ENCODE results near the gene HLA-DOB.
A peak's percentile ranks its signal among the peaks of the same experiment; 100 is the strongest.

GRCh38 chr6:32852844-32853540 is 36.2 kb upstream of the HLA-DOB start:
- TF ChIP-seq CTCF (IDR thresholded peaks at IDR 0.05; ENCODE audit: insufficient read depth, low read length, poor library complexity, severe bottlenecking), result no peak
- TF ChIP-seq EZH2phosphoT487 (conservative IDR thresholded peaks at IDR 0.05; ENCODE audit: low read length), result 0 out of 2 replicates have a peak, but pooled peaks have one; percentile 85

Data from SU-DHL-6 (cell line).